ENCODE results near the gene SLC44A5.

SLC44A5 gene

DNA sequence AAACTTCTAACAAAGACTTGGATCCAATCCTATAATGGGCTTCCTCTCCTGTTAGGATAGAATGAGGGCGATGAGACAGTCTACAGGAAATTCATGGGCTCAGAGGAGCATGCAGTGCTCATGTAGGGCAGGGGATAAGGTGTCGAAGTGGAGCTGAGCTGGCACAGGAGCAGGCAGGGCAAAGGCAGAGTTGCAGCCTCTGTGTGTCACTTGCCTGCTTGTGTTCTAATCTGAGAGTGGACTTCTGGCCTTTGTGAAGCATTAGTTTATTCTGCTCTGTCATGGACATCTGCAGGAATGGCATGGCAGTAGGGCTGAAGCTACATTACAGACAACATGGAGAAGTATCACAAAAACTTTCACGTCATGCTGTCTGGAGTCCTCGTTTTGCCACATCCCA, 444.1 kb downstream of the SLC44A5 start:
- TF ChIP-seq CTCF (conservative IDR thresholded peaks at IDR 0.05; ENCODE audit: low read length), result no peak

GRCh38 chr1:75165264-75165663, 445.6 kb downstream of the SLC44A5 start:
- no peak for DNase-seq (ENCODE audit: low read depth)
- H3K4me3 ChIP-seq (ENCODE audit: low read length), result no peak overlapping the region
- TF ChIP-seq CTCF (conservative IDR thresholded peaks at IDR 0.05; ENCODE audit: low read length), result no peak

More for the DNA sequence above, 444.1 kb downstream of the SLC44A5 start:
- DNase-seq (ENCODE audit: low read depth), result no peak
- H3K4me3 ChIP-seq (ENCODE audit: low read length), result no peak overlapping the region

DNA sequence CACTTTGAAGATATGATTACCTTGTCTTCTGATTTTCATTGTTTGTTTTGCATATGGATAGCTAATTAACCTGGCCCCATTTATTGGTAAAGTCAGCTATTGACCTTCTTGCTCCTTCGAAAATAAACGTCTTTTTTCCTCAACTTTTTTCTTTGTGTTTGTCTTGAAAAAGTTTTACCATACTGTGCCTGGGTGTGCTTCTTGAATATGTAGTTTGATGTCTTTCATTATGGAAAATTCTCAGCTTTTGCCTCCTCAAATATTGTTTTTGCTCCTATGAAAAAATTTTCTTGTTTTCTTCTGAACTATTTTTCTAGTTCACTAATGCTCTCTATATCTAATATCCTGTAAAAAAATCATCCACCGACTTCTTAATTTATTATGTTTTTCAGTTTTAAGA, 451.8 kb downstream of the SLC44A5 start:
- DNase-seq (ENCODE audit: low read depth), result no peak
- no peak overlapping the region for H3K4me3 ChIP-seq (ENCODE audit: low read length)
- no peak for TF ChIP-seq CTCF (conservative IDR thresholded peaks at IDR 0.05; ENCODE audit: low read length)

All from AG10803 (cell line).